C4-2B (cell line): Measurements from ENCODE around the gene GCK.

Experiments
- H3K27ac ChIP-seq: fragments of 450-650 bp; 2 replicates; pipeline ENCODE4 v1.5.1; 2017
- ZFX ChIP-seq: fragments of 450-650 bp; IDR thresholded peaks from 2 replicates; pipeline ENCODE4 v1.6.1; 2017
- TF ChIP-seq, protein P1 (sequence below): fragments of 450-650 bp; conservative IDR thresholded peaks from 2 replicates; pipeline ENCODE4 v1.5.1; 2017; ENCODE audit warnings: mild to moderate bottlenecking

The GCK gene

DNA sequence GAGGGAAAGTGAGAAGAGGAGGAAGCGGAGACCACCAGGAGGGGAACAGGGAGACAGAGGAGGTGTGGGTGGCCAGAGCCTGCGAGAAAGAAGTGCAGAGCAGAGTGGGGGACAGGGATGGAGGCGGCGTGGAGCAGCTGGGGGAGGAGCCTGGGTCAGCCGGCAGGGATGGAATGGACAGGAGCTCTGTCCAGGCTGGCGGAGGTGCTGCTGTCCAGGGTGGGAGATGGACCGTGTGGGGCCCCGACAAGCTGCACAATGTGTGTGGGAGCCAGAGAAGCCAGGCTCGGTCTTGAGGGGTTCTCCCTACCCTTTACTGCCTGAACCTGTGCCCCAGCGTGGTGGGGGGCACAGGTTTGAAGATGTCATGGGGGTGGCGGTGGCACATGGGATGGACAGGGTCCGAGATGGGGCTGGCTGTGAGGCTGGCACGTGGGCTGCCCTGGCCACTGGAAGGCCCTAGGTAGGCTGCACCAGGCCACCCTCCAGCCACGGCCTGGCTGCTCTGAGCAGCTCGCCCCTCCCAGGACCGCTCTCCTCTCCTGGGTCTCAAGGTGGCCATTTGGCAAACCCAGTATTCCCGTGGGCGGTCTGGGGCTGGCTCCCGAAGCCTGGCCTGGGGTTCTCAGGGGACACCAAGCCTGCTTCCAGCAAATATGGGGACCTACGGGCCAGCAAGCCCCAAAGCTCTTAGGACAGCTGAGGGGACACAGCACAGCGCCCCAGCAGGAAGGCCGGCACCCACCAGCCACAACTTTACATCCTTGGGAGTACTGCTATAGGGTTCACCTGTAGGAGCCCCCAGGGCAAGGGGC is 43.9 kb upstream of the GCK start:
- H3K27ac ChIP-seq = no peak overlapping the region
- no peak for TF ChIP-seq ZFX
- TF ChIP-seq, protein P1, sequence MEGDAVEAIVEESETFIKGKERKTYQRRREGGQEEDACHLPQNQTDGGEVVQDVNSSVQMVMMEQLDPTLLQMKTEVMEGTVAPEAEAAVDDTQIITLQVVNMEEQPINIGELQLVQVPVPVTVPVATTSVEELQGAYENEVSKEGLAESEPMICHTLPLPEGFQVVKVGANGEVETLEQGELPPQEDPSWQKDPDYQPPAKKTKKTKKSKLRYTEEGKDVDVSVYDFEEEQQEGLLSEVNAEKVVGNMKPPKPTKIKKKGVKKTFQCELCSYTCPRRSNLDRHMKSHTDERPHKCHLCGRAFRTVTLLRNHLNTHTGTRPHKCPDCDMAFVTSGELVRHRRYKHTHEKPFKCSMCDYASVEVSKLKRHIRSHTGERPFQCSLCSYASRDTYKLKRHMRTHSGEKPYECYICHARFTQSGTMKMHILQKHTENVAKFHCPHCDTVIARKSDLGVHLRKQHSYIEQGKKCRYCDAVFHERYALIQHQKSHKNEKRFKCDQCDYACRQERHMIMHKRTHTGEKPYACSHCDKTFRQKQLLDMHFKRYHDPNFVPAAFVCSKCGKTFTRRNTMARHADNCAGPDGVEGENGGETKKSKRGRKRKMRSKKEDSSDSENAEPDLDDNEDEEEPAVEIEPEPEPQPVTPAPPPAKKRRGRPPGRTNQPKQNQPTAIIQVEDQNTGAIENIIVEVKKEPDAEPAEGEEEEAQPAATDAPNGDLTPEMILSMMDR = no peak

DNA sequence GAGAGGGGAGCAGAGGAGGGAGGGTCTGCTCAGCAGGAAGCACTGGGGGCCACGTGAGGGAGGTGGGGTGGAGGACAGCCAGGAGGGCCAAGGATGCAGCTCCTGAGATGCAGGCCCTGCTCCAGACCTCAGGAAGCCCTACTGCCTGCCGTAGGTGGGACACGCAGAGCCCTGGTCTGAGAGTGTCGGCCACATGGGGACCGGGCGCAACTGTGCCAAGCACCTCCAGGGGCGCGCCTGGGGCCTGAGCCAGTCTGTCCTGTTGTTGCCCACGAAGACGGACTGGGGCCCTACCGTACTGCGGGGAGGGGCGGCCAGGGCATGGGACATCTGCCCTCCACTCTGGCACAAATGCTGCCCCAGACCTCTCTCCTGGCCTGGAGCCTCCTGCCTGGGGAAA is 43.2 kb upstream of the GCK start:
- H3K27ac ChIP-seq = no peak overlapping the region
- TF ChIP-seq, protein P1 = no peak
- TF ChIP-seq ZFX = no peak

DNA sequence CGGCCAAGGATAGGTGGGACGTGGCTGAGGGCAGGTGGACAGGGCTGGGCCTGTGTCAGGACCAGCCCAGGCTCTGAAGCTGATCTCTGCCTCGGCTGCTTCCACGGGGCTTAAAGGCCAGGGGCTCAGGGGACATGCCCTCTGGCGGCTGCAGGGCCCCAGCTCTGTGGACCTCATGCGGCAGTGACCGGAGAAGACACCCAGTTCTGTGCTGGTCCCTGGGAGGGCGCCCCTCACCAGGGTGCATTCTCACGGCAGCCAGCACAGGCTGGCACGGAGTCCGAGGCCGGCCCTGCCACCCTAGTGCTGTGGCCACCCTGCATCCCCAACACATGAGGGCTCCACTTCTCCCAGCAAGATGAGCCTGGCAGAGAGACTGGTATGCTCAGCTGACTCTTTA is 41.8 kb upstream of the GCK start:
- no peak for TF ChIP-seq ZFX
- TF ChIP-seq, protein P1 = no peak
- no peak overlapping the region for H3K27ac ChIP-seq

DNA sequence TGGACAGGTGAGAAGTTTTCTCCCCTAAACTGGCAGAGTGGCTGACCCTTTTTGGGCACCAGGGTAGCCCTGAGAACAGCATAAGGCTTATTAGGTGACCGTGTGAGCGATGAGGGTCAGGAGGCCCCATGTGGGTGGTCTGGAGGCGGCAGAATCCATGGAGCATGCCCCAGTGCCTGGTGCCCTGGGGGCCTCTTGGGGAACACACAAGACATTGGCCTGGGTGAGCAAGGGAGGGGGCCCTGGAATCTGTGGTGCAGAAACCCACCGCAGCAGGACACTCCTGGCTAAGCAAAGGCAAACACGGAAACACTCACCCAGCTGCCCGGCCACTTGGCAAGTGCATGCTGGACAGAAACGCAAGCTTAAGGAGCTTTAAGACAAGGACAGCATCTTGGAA is 41.0 kb upstream of the GCK start:
- TF ChIP-seq, protein P1 = no peak
- no peak for TF ChIP-seq ZFX
- no peak overlapping the region for H3K27ac ChIP-seq

DNA sequence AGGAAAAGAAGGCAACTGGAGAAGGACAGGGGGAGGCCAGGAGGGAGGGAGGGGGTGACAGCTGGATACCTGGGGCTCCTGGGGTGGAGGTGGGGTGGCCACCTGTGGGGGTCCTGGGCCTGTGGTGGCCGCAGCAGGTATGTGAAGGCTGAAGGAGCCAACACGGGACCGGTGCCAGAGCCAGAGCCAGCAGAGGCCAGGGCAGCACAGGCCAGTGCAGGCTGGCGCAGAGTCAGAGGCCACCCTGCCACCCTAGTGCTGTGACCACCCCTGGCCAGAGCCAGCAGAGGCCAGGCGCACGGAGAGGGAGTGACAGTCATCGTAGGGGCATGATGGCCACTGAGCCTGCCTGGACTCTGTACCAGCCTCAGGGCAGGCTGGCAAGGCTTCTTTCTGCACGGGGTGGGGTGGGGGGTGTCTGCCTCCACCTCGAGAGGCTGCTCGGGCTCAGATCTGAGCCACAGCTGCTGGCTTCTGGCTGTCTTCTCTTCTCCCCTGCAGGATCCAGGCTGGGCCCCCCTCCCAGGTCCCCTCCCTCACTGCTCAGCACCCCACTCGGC is 40.4 kb upstream of the GCK start:
- no peak overlapping the region for H3K27ac ChIP-seq
- no peak for TF ChIP-seq ZFX
- TF ChIP-seq, protein P1 = no peak

DNA sequence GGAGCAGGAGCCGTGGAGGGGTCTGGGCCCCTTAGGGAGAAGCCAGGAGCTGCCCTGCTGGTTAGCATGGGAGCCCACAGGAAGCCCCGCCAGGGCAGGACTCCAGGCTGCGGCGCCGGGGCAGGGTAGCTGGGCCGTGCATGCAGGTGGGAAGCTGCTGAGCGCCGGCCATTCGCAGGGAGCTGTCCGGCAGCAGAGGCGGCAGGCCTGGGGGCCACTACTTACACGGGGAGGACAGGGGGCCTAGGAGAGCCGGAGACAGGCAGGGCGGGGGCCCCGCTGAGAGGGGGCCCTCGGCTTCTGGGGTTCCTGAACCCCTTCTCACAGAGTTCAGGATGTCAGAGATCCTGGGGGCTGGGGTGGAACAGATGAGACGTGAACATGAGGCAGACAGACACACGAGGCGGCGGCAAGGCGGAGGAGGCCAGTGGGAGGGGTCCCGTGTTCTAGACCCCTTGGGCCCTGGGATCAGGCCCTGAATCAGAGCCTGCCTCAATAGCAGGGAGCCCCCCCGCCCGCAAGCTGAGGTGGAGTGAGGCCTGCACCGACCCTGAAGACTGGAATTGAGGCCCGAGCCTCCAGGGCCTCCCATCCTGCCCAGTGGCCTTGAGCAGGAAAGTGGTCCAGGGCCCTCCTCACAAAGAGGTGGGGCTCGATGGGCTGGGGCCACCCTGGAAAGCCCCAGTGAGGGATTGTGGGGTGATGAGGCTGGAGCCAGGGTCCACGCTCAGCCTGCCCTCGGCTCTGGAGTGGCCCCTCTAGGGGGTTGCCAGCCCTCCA is 39.5 kb upstream of the GCK start:
- no peak overlapping the region for H3K27ac ChIP-seq
- TF ChIP-seq, protein P1 = no peak
- no peak for TF ChIP-seq ZFX

DNA sequence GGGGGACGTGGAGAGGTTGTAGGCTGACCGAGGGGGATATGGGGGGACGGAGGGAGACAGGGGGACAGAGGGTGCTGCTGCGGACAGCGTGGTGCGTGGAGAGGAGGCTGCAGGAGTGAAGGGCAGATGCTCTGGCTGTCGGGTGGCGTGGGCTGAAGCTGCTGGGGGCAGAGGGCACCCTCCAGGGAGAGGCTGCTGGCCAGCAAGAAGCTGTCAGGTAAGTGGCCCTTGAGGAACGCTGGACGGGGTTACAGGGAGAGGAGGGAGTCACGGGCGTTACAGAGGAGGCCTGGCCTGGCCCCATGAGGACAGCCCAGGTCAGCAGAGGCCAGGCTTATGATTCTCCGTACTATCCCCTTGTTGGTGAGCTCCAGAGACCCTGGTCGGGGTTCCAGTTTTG is 38.7 kb upstream of the GCK start:
- TF ChIP-seq, protein P1 = no peak
- no peak for TF ChIP-seq ZFX
- H3K27ac ChIP-seq = no peak overlapping the region
